DOHH2 (cell line): ENCODE data around the gene CENPT.

Source experiments
- EZH2phosphoT487 ChIP-seq: fragments of 200-600 bp; sonication (generic); IDR thresholded peaks from 2 replicates; pipeline ENCODE4 v1.6.1; 2017; ENCODE audit warnings: borderline replicate concordance, mild to moderate bottlenecking, antibody characterized with exemption, low read length, moderate library complexity, mixed read lengths
- TF ChIP-seq, protein P1 (sequence below): fragments of 200-600 bp; sonication (generic); IDR thresholded peaks from one replicate; pipeline ENCODE4 v1.5.1; 2014; ENCODE audit warnings: antibody characterized with exemption, mild to moderate bottlenecking, low read depth, low read length; ENCODE audit not compliant: poor library complexity, severe bottlenecking

- TF ChIP-seq, protein P1, sequence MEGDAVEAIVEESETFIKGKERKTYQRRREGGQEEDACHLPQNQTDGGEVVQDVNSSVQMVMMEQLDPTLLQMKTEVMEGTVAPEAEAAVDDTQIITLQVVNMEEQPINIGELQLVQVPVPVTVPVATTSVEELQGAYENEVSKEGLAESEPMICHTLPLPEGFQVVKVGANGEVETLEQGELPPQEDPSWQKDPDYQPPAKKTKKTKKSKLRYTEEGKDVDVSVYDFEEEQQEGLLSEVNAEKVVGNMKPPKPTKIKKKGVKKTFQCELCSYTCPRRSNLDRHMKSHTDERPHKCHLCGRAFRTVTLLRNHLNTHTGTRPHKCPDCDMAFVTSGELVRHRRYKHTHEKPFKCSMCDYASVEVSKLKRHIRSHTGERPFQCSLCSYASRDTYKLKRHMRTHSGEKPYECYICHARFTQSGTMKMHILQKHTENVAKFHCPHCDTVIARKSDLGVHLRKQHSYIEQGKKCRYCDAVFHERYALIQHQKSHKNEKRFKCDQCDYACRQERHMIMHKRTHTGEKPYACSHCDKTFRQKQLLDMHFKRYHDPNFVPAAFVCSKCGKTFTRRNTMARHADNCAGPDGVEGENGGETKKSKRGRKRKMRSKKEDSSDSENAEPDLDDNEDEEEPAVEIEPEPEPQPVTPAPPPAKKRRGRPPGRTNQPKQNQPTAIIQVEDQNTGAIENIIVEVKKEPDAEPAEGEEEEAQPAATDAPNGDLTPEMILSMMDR: no peak
- no peak for TF ChIP-seq EZH2phosphoT487
Observed at GRCh38 chr16:67893743-67894399, 46.4 kb upstream of the CENPT start.
